Activated T-helper 1 cell treated with anti-CD3 and anti-CD28 coated beads, Interleukin-2, amount 50 U/mL, for 16 hours (primary cell): ENCODE data around the gene SLC25A40.
"Not testable (repeated sequence)": the region's sequence is repeated elsewhere in the genome, so short reads cannot be mapped to it uniquely, and the experiment has no call there.

ENCODE experiments used
- DNase-seq, 2 donors: peaks; one replicate each; pipeline ENCODE4 v3.0.0-alpha.2; 2020; ENCODE audit warnings: low read depth in 1 of 2, low spot score in 1 of 2

The SLC25A40 gene, protein sequence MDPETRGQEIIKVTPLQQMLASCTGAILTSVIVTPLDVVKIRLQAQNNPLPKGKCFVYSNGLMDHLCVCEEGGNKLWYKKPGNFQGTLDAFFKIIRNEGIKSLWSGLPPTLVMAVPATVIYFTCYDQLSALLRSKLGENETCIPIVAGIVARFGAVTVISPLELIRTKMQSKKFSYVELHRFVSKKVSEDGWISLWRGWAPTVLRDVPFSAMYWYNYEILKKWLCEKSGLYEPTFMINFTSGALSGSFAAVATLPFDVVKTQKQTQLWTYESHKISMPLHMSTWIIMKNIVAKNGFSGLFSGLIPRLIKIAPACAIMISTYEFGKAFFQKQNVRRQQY

GRCh38 chr7:87876040-87876868 lies at the start of gene SLC25A40, which contains the start of gene DBF4:
TSS of gene SLC25A40 (minus strand) at chr7:87876360. CDS start at chr7:87858727, 17,633 bp downstream.
TSS of gene DBF4 (plus strand) at chr7:87876493. CDS start at chr7:87876733, 240 bp downstream.
- DNase-seq: peak; percentile 89 to 92

DNA sequence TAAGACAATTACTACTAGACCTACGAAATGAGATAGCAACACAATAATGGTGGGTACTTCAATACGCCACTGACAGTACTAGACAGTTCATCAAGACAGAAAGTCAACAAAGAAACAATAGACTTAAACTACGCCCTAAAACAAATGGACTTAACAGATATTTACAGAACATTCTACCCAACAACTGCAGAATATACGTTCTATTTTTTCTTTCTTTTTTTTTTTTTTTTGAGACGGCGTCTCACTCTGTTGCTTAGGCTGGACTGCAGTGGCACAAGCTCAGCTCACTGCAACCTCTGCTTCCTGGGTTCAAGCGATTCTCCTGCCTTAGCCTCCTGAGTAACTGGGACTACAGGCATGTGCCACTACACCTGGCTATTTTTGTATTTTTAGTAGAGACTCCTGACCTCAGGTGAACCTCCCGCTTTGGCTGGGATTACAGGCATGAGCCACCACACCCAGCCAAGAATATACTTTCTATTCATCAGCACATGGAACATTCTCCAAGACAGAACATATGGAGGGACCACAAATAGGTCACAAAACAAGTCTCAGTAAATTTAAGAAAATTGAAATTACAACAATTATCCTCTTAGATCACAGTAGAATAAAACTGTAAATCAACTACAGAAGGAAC lies 46.7 kb upstream of the SLC25A40 start:
- not testable (repeated sequence) for DNase-seq

DNA sequence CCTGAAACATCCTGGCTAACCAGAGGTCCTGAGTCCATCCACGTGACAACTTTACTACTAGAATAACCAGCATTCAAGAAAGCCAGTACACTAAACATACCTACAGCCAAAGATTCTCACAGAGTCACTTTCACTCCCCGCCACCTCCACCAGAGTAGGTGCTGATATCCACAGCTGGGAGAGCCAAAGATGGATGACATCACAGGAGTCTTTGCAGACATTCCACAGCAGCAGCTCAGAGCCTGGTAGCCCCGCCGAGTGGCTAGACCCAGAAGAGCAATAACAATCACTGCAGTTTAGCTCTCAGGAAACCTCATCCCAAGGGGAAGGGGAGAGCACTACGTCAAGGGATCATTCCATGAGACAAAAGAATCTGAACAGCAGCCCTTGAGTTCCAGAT lies 44.4 kb upstream of the SLC25A40 start:
- no peak for DNase-seq

DNA sequence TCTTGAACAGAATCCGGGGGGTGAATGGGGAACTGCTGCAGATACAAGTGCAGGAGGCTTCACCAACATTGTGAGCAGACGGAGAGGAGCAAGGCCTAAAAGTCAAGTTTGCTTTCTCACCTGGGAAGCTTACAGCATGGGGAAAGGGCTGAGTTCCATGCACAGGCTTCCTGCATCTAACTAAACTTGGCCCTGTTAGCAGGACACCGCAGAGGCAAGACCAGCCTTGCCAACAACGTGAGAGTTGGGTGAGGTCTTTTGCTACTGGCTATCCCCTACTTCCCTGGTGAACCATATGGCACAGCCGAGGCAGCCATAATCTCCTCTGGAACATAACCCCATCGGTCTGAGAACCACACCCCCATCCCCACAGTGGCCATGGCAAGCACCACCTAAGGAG lies 43.7 kb upstream of the SLC25A40 start:
- DNase-seq: no peak

DNA sequence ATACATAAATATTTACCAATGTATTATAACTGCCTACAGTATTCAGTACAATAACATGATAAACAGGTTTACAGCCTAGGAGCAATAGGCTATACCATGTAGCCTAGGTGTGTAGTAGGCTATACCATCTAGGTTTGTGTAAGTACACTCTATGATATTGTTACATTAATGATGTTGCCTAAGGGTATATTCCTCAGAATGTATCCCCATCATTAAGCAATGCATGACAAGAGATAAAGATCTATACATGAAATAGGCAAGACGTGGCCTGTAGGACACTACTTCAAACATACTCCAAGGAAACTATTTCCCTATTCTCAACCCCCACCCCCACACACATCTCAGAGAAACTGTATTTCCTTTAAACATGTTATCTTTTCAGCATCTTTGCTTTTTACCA lies 42.6 kb upstream of the SLC25A40 start:
- DNase-seq: no peak

DNA sequence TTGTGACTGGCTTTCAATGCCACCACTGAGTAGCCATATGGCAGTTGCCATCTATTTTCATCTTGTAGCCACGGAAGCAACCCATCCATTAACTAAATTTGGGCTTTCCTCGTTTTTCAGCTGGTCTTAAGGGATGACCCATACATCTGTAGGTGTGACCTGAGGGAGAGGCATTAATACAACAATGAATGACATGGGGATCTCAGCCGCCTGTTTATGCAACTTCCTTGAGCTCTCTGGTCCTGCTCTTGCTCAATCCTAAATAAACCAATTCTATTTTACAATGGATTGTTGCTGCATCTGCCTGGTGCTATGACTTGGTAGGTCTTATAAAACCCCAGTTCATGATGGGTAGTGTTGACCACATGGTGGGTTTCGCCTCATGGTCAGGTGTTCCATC lies 36.0 kb upstream of the SLC25A40 start:
- no peak for DNase-seq

- DNase-seq: not testable (repeated sequence)
Measured at GRCh38 chr7:87908814-87909213, 32.7 kb upstream of the SLC25A40 start.

DNA sequence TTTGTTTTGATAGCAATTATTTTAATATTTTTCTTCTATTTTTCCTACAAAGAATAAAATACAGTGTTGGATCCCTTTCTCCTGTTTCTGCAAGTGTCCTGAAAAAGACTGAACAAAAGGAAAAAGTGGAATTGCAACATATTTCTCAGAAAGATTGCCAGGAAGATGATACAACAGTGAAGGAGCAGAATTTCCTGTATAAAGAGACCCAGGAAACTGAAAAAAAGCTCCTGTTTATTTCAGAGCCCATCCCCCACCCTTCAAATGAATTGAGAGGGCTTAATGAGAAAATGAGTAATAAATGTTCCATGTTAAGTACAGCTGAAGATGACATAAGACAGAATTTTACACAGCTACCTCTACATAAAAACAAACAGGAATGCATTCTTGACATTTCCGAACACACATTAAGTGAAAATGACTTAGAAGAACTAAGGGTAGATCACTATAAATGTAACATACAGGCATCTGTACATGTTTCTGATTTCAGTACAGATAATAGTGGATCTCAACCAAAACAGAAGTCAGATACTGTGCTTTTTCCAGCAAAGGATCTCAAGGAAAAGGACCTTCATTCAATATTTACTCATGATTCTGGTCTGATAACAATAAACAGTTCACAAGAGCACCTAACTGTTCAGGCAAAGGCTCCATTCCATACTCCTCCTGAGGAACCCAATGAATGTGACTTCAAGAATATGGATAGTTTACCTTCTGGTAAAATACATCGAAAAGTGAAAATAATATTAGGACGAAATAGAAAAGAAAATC lies 31.2 kb upstream of the SLC25A40 start:
- DNase-seq: not testable (repeated sequence)

DNA sequence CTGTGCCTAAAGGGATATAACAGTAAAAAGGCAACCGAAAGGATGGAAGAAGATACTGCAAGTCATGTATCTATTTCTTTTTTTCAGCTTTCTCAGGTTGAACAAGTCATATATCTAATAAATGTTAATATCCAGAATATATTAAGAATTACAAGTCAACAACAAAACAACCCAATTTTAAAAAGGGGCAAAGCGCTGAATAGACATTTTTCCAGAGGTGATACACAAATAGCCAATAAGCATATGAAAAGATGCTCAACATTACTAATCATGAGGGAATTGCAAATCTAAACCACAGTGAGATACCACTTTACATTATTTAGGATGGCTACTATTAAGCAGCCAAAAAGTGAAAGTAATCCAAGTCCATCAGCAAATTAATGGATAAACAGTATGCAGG lies 23.1 kb upstream of the SLC25A40 start:
- DNase-seq: no peak

- no peak for DNase-seq
Measured at GRCh38 chr7:87895363-87895762, 19.2 kb upstream of the SLC25A40 start.

DNA sequence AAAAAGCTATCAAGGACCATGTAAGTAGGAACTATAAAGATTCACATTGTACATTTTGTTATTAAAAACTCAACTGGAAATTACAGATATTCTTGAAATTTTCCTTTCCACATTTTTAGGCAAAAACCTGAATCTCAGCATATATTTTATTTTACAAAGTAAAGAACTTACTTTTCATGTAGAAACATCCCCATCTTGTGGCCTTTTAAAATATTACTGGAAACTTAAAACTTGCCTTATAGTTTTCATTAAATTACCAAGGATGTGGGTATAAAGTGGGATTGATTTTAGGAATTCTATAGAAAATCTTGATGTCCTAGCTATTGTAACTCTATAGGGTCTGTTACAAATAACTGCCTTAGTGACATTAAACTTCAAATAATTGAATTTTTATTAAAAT lies 10.7 kb upstream of the SLC25A40 start:
- DNase-seq: no peak

DNA sequence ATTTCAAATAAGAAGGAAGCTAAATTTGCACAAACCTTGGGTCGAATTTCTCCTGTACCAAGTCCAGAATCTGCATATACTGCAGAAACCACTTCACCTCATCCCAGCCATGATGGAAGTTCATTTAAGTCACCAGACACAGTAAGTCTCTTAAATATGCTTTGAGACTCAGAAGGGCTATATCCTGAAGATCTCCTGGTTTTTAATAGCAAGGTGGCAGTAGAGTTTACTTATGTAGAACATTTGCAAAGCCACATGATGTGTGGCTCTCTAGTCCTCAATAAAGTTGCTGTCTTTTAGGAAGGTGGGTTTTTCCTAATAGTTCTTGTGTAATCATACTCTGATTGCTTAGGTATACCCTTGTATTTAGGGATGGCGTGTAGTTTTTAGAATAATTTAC lies 8.9 kb upstream of the SLC25A40 start:
- no peak for DNase-seq

DNA sequence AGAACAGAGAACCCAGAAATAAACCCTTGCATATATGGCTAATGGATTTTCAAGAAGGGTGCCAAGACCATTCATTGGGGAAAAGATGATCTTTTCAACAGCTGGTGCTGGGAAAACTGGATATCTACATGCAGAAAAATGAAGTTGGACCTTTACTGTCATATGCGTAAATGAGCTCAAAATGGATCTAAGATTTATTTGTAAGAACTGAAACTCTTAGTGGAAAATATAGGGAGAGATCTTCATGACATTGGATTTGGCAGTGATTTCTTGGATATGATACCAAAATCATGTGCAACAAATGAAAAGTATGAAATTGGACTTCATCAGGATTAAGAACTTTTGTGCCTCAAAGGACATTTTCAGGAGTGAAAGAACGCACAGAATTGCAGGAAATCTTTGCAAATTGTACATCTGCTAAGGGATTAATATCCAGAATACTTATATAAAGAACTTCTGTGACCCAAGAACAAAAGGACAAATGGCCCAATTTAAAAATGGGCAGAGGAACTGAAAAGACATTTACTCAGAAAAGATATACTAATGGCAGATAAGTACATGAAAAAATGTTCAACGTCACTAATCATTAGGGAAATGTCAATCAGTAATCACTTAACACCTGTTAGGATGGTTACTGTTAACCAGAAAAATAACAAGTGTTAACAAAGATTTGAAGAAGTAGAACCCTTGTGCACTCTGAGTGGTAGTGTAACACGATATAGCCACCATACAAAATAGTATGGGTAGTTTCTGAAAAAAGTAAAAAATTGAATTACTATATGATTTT lies 6.2 kb upstream of the SLC25A40 start:
- DNase-seq: no peak

DNA sequence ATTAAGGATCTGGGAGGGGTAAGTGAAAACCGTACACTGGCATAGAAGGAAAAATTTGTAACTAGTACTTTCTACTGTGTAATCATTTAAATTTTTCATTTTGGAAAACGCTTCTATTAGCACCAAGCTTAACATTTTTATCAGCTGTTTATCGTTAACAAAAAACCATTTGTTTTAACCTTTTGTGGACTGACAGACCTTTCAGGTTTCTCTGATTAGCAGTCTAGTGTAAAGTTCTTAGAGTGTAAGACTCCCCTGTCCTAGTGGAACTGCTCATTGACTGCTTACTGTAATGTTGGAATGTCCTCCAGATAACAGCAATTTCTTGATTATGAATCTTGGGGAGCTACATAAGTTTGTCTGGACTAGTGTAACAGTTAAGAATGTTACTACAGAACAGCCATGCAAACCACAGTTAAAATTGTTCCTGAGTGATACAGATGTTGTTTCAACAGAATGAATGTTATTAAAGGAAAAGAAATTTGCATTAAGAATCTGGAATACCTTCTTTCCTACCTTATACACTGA lies 2.1 kb upstream of the SLC25A40 start:
- DNase-seq: no peak

DNA sequence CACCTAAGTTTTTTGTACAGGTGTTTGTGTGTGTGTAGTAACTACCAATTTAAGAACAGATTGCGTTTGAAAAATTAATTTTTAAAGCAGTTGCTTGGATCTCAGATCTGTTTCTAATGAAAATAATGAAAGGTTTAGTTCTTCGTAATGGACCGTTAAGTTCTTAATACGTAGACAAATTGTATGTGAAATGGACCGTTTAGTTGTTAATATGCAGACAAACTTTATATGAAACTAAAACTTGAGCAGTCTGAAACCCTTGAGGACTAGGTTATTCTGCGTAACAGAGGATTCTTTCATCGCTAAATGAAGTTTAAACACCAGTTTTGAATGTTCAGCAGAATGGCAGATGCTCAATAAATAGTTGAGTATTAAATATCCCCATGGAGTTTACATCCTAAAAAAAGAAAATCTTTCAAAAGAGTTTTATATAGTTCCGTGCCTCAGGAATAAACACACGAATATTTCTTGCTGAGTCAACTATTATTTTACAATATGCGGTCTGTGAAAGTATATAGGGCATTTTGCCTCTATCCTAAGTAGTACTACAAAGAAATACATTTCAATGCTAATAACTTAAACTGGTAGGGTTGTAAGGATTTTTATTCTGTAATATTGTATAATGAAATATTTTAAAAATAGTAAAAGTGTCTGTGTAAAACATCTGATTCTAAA lies 1.3 kb upstream of the SLC25A40 start:
- no peak for DNase-seq

DNA sequence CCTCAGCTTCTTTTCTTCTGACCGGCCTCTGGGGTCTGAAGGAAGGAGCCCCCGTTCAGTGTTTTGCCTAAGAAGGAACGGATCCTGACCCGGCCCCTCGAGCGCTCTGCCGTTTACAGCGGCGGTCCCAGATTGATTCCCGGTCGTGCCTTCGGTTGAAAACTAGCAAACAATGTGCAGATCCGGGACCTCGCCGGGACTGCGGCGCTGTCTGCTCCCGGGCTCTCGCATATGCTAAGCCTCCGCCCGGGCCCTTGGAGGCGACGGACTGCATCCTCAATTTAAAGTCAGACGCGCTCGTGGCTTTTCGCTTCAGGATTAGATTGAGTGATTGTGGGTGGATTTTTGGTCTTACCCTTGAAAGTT lies 692 bp upstream of the SLC25A40 start:
- DNase-seq: peak; percentile 9 to 20

- DNase-seq: peak in 1 of 2 donors; percentile 11
Measured at GRCh38 chr7:87875151-87876039, 765 bp downstream of the SLC25A40 start.

GRCh38 chr7:87874066-87874465 lies 2.1 kb downstream of the SLC25A40 start:
- no peak for DNase-seq
